GM12878 (cell line): ENCODE results near the gene ZNF577. TPM values are rescaled to one million over a fixed set of nuclear protein-coding genes. Genes with fewer than 3 reads are reported as not detected.
A peak's percentile ranks its signal among the peaks of the same experiment; 100 is the strongest.

Source experiments
- ASH2L ChIP-seq: fragments of 300-600, 200-600 bp; sonication (generic); IDR thresholded peaks from 2 replicates; pipeline ENCODE4 v1.6.1; 2017; ENCODE audit warnings: low read depth, mild to moderate bottlenecking, borderline replicate concordance
- BACH1 ChIP-seq: fragments of 450-650 bp; IDR thresholded peaks from 2 replicates; pipeline ENCODE4 v1.6.1; 2017; ENCODE audit warnings: mild to moderate bottlenecking, borderline replicate concordance
- CHD4 ChIP-seq: fragments of 200-600 bp; sonication (generic); IDR thresholded peaks from 2 replicates; pipeline ENCODE4 v1.6.1; 2016; ENCODE audit warnings: mild to moderate bottlenecking
- EED ChIP-seq: sonication (generic); IDR thresholded peaks from 2 replicates; pipeline ENCODE4 v1.6.1; 2016; ENCODE audit warnings: antibody characterized with exemption, low read depth
- GABPA ChIP-seq: IDR thresholded peaks from 2 replicates; pipeline ENCODE4 v1.6.1; 2014; ENCODE audit warnings: antibody characterized with exemption, low read depth, mild to moderate bottlenecking, inconsistent platforms
- IKZF1 ChIP-seq: fragments of 450-650 bp; conservative IDR thresholded peaks from 2 replicates; pipeline ENCODE4 v1.6.1; 2017; ENCODE audit warnings: antibody characterized with exemption, mild to moderate bottlenecking
- NFIC ChIP-seq: IDR thresholded peaks from 2 replicates; pipeline ENCODE4 v1.6.1; 2012; ENCODE audit warnings: low read depth, mild to moderate bottlenecking, inconsistent platforms, low read length, moderate library complexity
- POLR2AphosphoS2 ChIP-seq: IDR thresholded peaks from 2 replicates; pipeline ENCODE4 v1.6.1; 2011; ENCODE audit warnings: low read depth, mild to moderate bottlenecking, low read length, improper control_type of control experiment, moderate library complexity
- RBBP5 ChIP-seq: fragments of 200-600 bp; sonication (generic); conservative IDR thresholded peaks from 2 replicates; pipeline ENCODE4 v1.6.1; 2016
- RUNX3 ChIP-seq: IDR thresholded peaks from 2 replicates; pipeline ENCODE4 v1.6.1; 2012; ENCODE audit warnings: low read length, inconsistent platforms
- SIN3A ChIP-seq: IDR thresholded peaks from 2 replicates; pipeline ENCODE4 v1.6.1; 2012; ENCODE audit warnings: low read depth, low read length, improper control_type of control experiment
- SMAD5 ChIP-seq: IDR thresholded peaks from 2 replicates; pipeline ENCODE4 v1.6.1; 2016; ENCODE audit warnings: antibody characterized with exemption, low read depth
- SREBF2 ChIP-seq: IDR thresholded peaks from 2 replicates; pipeline ENCODE4 v1.6.1; 2012; ENCODE audit warnings: mild to moderate bottlenecking, low read length
- TBL1XR1 ChIP-seq: IDR thresholded peaks from 2 replicates; pipeline ENCODE4 v1.6.1; 2012; ENCODE audit warnings: low read depth, low read length, improper control_type of control experiment
- ZBED1 ChIP-seq: IDR thresholded peaks from 2 replicates; pipeline ENCODE4 v1.6.1; 2016; ENCODE audit warnings: borderline replicate concordance
- ZNF207 ChIP-seq: fragments of 450-650 bp; IDR thresholded peaks from 2 replicates; pipeline ENCODE4 v1.6.1; 2014; ENCODE audit warnings: antibody characterized with exemption, mild to moderate bottlenecking, borderline replicate concordance
- ZNF217 ChIP-seq: fragments of 450-650 bp; IDR thresholded peaks from 2 replicates; pipeline ENCODE4 v1.6.1; 2017; ENCODE audit warnings: antibody characterized with exemption, mild to moderate bottlenecking
- ZSCAN29 ChIP-seq: fragments of 450-650 bp; IDR thresholded peaks from 2 replicates; pipeline ENCODE4 v1.6.1; 2017; ENCODE audit warnings: mild to moderate bottlenecking, moderate library complexity
- polyA plus RNA-seq, 11 experiments: library from polyadenylated mRNA; depleted of rRNA in 4 of 11; unstranded in 6 of 11; stranded (reverse) in 5 of 11; fragments of >200 nt; fragmentation: Nextera tagmentation in 4 of 11; fragmentation: Illumina TruSeq in 1 of 11; extraction: Ambion mirVana in 4 of 11; extraction: Trizol in 1 of 11; gene quantifications; 1 replicate in 1 of 11; 2 replicates in 10 of 11; pipeline versions ENCODE4 v1.2.1 to v1.2.3, GENCODE V29; 2011 to 2016; ENCODE audit warnings: inconsistent platforms in 2 of 11, missing spikeins in 2 of 11, low read depth in 1 of 11
- total RNA-seq, 4 experiments: library from RNA; depleted of rRNA in 3 of 4; stranded (reverse); fragments of >200 nt in 3 of 4; fragmentation: Illumina TruSeq in 1 of 4; extraction: Trizol in 1 of 4; gene quantifications; 2 replicates each; pipeline versions ENCODE4 v1.2.1 to v1.2.3, GENCODE V29; 2013 to 2021
- TF ChIP-seq, protein P1 (sequence below): fragments of 450-650 bp; IDR thresholded peaks from 2 replicates; pipeline ENCODE4 v1.6.1; 2017; ENCODE audit warnings: borderline replicate concordance
- TF ChIP-seq, protein P2 (sequence below): IDR thresholded peaks from 2 replicates; pipeline ENCODE4 v1.6.1; 2012; ENCODE audit warnings: improper control_type of control experiment, low read depth, low read length; ENCODE audit not compliant: insufficient replicate concordance

The ZNF577 gene
- total and polyA plus RNA-seq, 10 of the 15 experiments (the other 5 are each of a cell fraction or from before 2014, with no cell fraction given): 1.0 to 6.1 (median 4.5) TPM

DNA sequence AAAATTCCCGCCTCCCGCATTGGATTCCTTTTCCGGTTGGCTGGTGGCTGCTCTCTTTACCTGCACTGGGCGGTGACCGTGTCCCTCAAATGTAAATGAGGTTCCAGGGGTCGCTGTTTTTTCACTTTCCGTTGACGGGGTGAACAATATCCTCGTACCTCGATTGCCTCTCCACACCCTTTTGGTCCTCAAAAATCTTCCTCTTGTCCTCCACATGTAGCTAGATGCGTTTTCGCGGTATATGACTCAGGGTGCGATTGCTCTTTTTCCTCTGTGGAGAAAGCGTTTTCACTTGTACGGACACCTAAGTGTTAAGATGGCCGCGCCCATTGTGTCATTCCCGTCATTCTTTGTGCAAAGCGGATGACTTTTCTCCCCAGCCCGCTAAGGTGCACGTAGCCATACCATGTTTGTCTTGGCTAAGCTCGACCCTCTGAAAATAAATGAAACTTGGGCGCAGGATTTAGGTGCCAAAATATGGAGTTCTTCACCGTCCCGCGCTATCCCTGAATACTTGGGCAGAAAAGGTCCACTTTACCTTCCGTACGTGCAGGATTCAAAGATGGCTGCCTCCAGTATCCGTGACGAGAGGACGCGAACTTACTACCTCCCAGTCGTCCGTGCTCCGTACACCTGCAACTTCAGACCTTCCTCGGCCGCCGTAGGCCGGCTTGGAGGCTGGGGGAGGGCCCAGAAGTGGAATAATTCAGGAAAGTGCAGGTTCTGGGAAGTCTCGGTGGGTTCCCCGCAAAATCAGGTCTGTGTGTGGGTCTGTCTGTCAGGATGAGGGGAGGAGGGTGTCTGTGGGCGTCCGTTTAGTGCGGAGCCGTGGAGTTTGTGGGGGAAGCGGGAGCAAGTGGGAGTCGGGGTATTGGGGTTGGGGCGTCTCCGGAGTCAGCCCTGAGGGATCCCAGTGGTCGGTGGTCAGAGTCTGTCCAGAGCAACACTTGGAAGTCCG lies 39.3 kb upstream of the ZNF577 start, which contains the start of gene ZNF613 (continued):
- peak; percentile 65 for TF ChIP-seq ZNF207
- no peak; the same call in 1 of the 2 replicates for TF ChIP-seq SIN3A
- TF ChIP-seq, protein P1, sequence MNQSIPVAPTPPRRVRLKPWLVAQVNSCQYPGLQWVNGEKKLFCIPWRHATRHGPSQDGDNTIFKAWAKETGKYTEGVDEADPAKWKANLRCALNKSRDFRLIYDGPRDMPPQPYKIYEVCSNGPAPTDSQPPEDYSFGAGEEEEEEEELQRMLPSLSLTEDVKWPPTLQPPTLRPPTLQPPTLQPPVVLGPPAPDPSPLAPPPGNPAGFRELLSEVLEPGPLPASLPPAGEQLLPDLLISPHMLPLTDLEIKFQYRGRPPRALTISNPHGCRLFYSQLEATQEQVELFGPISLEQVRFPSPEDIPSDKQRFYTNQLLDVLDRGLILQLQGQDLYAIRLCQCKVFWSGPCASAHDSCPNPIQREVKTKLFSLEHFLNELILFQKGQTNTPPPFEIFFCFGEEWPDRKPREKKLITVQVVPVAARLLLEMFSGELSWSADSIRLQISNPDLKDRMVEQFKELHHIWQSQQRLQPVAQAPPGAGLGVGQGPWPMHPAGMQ: no peak
- TF ChIP-seq SMAD5: no peak
- peak; percentile 54 for TF ChIP-seq GABPA
- TF ChIP-seq TBL1XR1: no peak
- TF ChIP-seq ZNF217: no peak
- TF ChIP-seq IKZF1: peak; percentile 85
- TF ChIP-seq ZBED1: no peak
- peak; percentile 17; the same call in 1 of the 2 replicates for TF ChIP-seq RUNX3
- TF ChIP-seq ASH2L: 0 out of 2 replicates have a peak, but pooled peaks have one; percentile 20
- TF ChIP-seq BACH1: 0 out of 2 replicates have a peak, but pooled peaks have one; percentile 12
- no peak for TF ChIP-seq POLR2AphosphoS2
- TF ChIP-seq, protein P2, sequence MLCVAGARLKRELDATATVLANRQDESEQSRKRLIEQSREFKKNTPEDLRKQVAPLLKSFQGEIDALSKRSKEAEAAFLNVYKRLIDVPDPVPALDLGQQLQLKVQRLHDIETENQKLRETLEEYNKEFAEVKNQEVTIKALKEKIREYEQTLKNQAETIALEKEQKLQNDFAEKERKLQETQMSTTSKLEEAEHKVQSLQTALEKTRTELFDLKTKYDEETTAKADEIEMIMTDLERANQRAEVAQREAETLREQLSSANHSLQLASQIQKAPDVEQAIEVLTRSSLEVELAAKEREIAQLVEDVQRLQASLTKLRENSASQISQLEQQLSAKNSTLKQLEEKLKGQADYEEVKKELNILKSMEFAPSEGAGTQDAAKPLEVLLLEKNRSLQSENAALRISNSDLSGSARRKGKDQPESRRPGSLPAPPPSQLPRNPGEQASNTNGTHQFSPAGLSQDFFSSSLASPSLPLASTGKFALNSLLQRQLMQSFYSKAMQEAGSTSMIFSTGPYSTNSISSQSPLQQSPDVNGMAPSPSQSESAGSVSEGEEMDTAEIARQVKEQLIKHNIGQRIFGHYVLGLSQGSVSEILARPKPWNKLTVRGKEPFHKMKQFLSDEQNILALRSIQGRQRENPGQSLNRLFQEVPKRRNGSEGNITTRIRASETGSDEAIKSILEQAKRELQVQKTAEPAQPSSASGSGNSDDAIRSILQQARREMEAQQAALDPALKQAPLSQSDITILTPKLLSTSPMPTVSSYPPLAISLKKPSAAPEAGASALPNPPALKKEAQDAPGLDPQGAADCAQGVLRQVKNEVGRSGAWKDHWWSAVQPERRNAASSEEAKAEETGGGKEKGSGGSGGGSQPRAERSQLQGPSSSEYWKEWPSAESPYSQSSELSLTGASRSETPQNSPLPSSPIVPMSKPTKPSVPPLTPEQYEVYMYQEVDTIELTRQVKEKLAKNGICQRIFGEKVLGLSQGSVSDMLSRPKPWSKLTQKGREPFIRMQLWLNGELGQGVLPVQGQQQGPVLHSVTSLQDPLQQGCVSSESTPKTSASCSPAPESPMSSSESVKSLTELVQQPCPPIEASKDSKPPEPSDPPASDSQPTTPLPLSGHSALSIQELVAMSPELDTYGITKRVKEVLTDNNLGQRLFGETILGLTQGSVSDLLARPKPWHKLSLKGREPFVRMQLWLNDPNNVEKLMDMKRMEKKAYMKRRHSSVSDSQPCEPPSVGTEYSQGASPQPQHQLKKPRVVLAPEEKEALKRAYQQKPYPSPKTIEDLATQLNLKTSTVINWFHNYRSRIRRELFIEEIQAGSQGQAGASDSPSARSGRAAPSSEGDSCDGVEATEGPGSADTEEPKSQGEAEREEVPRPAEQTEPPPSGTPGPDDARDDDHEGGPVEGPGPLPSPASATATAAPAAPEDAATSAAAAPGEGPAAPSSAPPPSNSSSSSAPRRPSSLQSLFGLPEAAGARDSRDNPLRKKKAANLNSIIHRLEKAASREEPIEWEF: no peak
- peak; percentile 49 for TF ChIP-seq EED
- TF ChIP-seq CHD4: no peak
- TF ChIP-seq RBBP5: no peak
- TF ChIP-seq SREBF2: no peak
- peak; percentile 49; the same call in 1 of the 2 replicates for TF ChIP-seq ZSCAN29
- TF ChIP-seq NFIC: no peak
- TF ChIP-seq, all 136 proteins: peak for 47
